GM21381 (cell line): ENCODE data around the gene CCDC61.

ENCODE experiments used
- ATAC-seq: cut with Tn5 transposase; IDR thresholded peaks from one replicate; pipeline ENCODE4 v1.9.1; 2021; ENCODE audit warnings: mild to moderate bottlenecking, moderate library complexity; ENCODE audit not compliant: unreplicated experiment

CCDC61 gene

DNA sequence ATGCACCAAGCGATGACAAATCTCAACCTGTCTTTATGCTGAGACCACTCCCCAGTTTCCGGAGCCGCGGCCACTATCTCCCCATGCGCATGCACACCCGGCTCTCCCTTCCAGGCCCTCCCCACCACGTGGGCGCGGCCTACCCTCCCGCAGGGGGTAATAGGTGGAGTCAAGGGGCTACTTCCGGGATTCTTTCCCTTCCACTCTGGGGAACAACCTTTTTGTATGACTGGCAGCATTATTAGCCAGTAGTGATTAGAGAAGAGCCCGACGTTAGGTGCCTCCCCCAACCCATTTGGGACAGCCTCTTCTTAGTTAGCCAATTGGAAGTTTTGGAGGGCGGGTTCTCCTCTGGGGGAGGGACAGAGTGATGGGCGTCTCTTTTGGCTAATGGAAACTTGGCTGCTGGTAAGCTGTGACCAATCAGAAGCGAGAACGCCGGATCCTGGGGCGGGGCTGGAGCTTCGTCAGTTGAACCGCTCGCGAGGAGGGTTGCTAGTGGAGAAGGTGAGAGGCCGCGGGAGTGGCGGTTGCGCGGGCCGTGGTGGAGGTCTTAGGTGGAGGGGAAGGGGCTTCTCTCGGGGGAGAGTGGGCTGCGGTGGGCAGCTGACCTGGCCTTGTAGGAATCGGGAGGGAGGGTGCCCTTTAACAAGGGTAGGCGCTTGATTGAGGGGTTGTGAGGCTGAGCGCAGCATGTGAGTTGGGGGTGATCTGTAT is at the start of gene CCDC61:
CCDC61 (plus strand) TSS at position 470 of the 717 bp plus-strand sequence. CDS start 7,552 bp downstream, outside the sequence.
- peak; percentile 96 for ATAC-seq

GRCh38 chr19:45947926-45948325 is 47.3 kb upstream of the CCDC61 start:
- ATAC-seq, result no peak

DNA sequence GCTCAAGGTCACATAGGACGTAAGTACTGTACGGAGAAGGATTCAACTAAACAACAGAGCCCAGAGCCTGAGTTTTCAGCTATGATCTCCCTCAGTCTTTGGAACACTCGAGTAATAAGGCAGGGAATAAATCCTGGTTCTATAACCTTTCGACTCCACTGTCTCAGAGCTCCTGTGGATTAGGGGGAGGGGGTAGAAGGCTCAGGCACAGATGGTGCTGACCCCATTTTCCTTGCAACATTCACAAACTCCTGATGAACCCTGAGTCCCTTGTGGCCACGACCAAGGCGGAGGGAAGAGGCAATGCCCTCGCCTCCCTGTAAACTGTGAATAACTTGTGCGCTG is 43.0 kb upstream of the CCDC61 start:
- ATAC-seq, result no peak

DNA sequence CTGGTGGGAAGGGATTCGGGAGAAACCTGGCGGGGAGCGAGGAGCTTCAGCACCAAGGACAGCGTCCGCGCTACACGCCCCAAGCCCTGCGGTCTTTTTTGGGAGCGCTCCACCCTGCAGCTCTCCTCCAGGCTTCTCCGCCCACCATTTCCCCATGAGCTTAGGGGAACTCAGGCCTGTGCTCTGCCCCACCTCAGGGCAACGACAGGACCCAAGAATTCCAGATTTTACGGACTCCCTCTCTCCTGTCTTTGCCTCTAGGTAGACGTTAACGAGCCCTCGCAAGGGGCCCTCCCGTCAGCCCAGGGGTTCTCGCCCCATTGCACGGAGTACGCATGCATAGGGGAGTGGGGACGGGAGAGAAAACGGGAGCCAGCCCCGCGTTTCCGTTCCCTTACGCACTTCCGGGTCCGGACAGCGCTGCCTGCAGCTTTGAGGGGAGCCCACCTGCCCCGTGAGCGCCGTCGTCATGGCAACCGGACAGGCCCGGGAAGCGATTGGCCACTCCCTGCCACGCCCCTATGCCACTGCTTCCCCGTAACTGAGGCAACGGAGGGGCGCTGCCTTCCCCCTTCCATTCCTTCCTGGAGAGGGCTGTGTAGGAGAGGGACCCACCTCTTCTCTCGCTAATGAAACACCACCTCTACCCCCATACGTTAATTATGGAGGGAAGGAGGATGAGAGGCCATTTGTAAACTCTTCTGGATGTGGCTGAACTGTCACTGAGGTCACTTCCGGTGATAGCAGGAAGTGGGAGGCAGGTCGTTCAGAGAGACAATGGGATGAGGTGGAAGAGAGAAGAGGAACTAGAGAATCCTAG is 42.4 kb upstream of the CCDC61 start:
- ATAC-seq, result no peak

GRCh38 chr19:45953676-45954075 is 41.6 kb upstream of the CCDC61 start:
- ATAC-seq, result no peak

GRCh38 chr19:45954156-45954555 is 41.1 kb upstream of the CCDC61 start:
- no peak for ATAC-seq

- ATAC-seq, result no peak
Observed at GRCh38 chr19:45955905-45956608, 39.2 kb upstream of the CCDC61 start.

DNA sequence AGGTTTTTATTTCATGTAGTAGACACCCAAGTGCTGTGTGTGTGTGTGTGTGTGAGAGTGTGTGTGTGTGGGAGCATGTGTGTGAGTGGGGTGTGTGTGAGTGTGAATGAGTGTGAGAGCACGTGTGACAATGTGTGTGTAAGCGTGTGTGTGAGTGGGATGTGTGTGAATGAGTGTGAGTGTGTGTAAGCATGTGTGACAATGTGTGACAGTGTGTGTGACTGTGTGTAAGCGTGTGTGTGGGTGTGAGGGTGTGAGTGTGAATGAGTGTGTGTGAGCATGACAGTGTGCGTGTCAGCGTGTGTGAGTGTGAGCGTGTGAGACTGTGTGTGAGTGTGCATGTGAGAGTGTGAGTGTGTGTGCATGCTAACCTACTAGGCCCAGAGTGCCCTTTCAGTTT is 36.9 kb upstream of the CCDC61 start:
- no peak for ATAC-seq

- no peak for ATAC-seq
Observed at GRCh38 chr19:45958769-45959516, 36.3 kb upstream of the CCDC61 start.

DNA sequence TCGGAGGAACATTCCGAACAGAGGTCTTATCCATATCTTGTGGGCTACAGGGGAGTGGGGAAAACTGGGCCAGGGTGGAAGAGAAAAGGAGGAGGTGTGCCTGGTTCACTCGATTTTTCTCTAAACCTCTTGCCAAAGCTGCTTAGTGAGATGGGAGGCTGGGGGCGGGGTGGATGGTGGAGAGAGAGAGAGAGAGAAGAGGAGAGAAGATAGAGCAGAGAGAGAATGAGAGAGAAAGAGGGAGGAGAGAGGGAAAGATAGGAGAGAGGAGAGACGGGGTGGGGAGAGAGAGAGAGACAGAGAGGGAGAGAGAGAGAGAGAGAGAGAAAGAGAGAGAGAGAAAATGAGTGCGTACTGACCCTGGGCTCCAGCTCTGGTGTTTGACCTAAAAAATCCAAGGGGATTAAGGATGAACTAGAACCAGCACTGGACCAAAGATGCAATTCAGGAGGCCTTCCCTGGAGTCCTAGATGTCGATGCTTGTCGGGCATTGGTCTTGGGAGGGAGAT is 35.7 kb upstream of the CCDC61 start:
- no peak for ATAC-seq

DNA sequence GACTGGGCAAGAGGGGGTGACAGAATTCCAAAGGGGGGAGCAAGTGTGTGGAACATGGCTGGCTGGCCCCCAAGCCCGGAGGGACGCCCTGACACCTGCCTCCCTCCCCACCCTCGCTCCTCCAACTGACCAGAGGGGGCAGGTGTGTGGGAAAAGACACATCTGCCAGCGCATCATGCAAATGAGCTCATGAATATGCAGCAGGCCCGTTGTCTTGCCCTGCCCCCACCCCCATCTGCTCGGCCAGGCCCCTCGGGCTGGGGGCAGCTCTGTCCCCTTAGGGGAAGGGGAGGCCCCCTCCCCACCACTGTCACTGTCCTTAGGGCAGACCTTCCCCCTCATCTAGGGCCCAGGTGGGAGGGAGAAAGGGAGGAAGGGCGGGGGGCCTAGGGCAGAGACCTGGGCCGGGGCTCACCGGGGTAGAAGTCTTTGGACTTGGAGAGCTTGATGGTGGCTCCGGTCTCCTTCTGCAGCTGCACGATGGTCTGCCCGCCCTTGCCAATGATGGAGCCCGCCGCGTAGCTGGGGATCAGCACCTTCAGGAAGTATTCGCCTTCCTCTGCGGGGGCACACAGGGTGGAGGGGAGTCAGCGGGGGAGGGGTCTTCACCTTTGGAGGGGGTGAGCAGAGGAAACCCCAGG is 34.6 kb upstream of the CCDC61 start:
- no peak for ATAC-seq

GRCh38 chr19:45962021-45962420 is 33.2 kb upstream of the CCDC61 start:
- ATAC-seq, result no peak

- no peak for ATAC-seq
Observed at GRCh38 chr19:45967246-45967645, 28.0 kb upstream of the CCDC61 start.

GRCh38 chr19:45968626-45969025 is 26.6 kb upstream of the CCDC61 start:
- no peak for ATAC-seq

- ATAC-seq, result no peak
Observed at GRCh38 chr19:45969676-45970075, 25.6 kb upstream of the CCDC61 start.

- no peak for ATAC-seq
Observed at GRCh38 chr19:45971260-45971902, 23.9 kb upstream of the CCDC61 start.

GRCh38 chr19:45972081-45972946 is 23.0 kb upstream of the CCDC61 start:
- no peak for ATAC-seq

GRCh38 chr19:45972947-45973540 is 22.2 kb upstream of the CCDC61 start:
- no peak for ATAC-seq
